Vagina (tissue), 2 donors: ENCODE results near the gene CARD11. TPM values are rescaled to one million over a fixed set of nuclear protein-coding genes. Genes with fewer than 3 reads are reported as not detected.

ENCODE experiments used
- DNase-seq, 2 donors: peaks; one replicate each; pipeline ENCODE4 v3.0.0-alpha.2; 2017; ENCODE audit errors: extremely low spot score in 2 of 2
- H3K27ac ChIP-seq: fragments of 200-600 bp; sonication (generic); one replicate; pipeline ENCODE4 v1.5.1; 2019
- H3K27me3 ChIP-seq: fragments of 200-600 bp; sonication (generic); one replicate; pipeline ENCODE4 v1.5.1; 2019
- H3K36me3 ChIP-seq, 2 donors: fragments of 200-600 bp; sonication (generic); one replicate each; pipeline ENCODE4 v1.5.1; 2017 to 2019
- H3K4me1 ChIP-seq: fragments of 200-600 bp; sonication (generic); one replicate; pipeline ENCODE4 v1.5.1; 2019
- H3K4me3 ChIP-seq, 2 donors: fragments of 200-600 bp; sonication (generic); 1 replicate in 1 of 2; 2 replicates in 1 of 2; pipeline ENCODE4 v1.5.1; 2016 to 2019
- H3K9me3 ChIP-seq: fragments of 200-600 bp; sonication (generic); one replicate; pipeline ENCODE4 v1.5.1; 2019
- CTCF ChIP-seq, 3 experiments: fragments of 450-650 bp in 2 of 3; fragments of 200-600 bp in 1 of 3; sonication (generic) in 1 of 3; IDR thresholded peaks; one replicate each; pipeline ENCODE4 v1.5.1; 2017 to 2019; ENCODE audit warnings: antibody characterized with exemption in 3 of 3, mild to moderate bottlenecking in 2 of 3, moderate library complexity in 2 of 3
- POLR2A ChIP-seq, 2 donors: fragments of 450-650 bp; IDR thresholded peaks; one replicate each; pipeline ENCODE4 v1.6.1; 2017; ENCODE audit warnings: antibody characterized with exemption in 2 of 2, mild to moderate bottlenecking in 2 of 2, moderate library complexity in 2 of 2
- POLR2AphosphoS5 ChIP-seq, 2 donors: sonication (generic); formaldehyde crosslinking; IDR thresholded peaks; one replicate each; pipeline ENCODE4 v1.9.0; 2017; ENCODE audit warnings: antibody characterized with exemption in 2 of 2, mild to moderate bottlenecking in 2 of 2, low read depth in 1 of 2; ENCODE audit not compliant: insufficient read depth in 1 of 2
- intact Hi-C: fragments of 100-400 bp; cut with DNase I; formaldehyde crosslinking; loops from one replicate; pipeline ENCODE4 v1.15.1; 2023
- total RNA-seq: library from RNA; depleted of rRNA; stranded (reverse); fragments of >200 nt; gene quantifications from one replicate; pipeline ENCODE4 v1.2.3, GENCODE V29; 2016

The CARD11 gene
- total RNA-seq, 1 donor from 2014 or later: 2.9 TPM

DNA sequence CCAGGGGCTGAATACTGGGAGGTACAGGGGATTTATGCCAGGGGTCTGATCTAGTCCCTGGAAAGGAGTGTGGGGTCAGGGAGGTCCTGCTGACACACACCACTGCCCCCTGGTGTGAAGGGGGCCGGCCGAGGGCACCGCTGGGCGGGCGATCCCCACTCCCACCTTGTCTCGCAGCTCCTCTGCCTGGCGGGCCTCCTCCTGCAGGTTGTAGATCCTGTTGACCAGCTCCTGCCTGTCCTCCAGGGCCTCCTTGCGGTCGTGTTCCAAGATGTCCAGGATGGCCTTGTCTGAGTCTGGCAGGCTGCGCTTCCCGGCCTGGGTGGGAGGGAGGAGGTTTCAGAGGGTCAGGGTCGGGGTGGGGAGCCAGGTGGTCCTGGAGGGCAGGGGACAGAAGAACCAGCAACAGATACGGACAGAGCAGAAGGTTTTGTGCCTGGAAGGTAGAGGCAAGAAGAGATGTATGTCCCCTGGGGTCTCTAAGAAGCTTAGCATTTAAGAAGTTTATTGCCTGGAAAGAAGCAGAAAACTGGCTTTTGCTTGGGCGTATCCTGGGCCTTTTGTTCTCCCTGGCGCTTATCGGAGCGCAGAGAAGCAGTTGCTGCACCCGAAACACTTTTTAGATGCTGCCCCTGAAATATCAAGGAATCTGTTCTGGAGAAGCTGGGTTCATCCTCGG, 105.0 kb downstream of the CARD11 start:
- TF ChIP-seq CTCF (IDR thresholded peaks at IDR 0.05) (no peak), POLR2A (IDR thresholded peaks at IDR 0.05) (no peak), POLR2AphosphoS5 (IDR thresholded peaks at IDR 0.05; ENCODE audit: insufficient read depth in 1 of 2, low read depth in 1 of 2) (no peak)
- H3K27ac ChIP-seq: no peak overlapping the region
- H3K27me3 ChIP-seq: no peaks in the 10 kb centered on the region
- no peaks in the 10 kb centered on the region for H3K36me3 ChIP-seq
- no peak overlapping the region for H3K4me3 ChIP-seq
- DNase-seq: peak in 1 of 2 donors; percentile 93
- no peaks in the 10 kb centered on the region for H3K9me3 ChIP-seq
- intact Hi-C loops: no loop called here
- H3K4me1 ChIP-seq: no peaks in the 10 kb centered on the region

DNA sequence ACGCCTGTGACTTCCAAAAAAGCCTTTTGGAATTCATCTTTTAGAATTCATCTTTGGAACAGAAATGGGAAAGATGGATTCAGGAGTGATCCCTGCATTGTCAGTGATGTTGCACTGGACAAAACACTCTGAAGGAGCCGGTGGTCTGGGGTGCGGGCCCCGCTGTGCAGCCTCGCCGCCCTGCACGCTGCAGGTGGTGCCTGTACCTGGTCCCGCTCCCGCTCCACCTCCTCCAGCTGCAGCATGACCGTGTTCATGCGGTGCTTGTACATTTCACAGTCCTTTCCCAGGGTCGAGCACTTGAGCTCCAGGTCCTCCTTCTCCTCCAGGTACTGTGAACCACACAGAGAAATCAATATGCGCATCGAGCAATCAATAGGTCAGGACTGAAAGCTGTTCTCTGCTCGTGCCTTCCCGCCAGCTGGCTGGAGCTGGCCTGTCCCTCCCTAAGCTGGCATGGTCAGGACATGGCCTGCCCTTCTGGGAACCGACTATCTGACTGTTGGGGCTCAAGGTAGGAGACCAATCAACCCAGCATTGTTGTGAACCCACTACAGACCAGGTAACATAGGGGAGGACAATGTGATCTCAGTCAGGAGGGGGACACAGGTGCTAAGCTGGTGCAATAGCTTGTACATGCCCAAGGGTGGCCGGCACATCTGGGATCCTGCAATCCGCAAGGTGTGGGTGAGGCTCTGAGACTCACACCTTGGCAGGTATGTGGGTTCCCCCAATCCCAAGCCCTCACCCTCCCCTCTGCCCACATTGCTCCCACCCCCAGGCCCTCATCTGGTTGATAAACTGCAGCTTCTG, 105.8 kb downstream of the CARD11 start:
- Histone ChIP-seq H3K27ac (no peak overlapping the region), H3K4me3 (no peak overlapping the region), H3K36me3 (no peaks in the 10 kb centered on the region), H3K4me1 (no peaks in the 10 kb centered on the region), H3K27me3 (no peaks in the 10 kb centered on the region), H3K9me3 (no peaks in the 10 kb centered on the region)
- intact Hi-C loops: no loop called here
- DNase-seq: no peak
- TF ChIP-seq POLR2A (IDR thresholded peaks at IDR 0.05) (no peak), POLR2AphosphoS5 (IDR thresholded peaks at IDR 0.05; ENCODE audit: insufficient read depth in 1 of 2, low read depth in 1 of 2) (no peak), CTCF (IDR thresholded peaks at IDR 0.05) (no peak)

DNA sequence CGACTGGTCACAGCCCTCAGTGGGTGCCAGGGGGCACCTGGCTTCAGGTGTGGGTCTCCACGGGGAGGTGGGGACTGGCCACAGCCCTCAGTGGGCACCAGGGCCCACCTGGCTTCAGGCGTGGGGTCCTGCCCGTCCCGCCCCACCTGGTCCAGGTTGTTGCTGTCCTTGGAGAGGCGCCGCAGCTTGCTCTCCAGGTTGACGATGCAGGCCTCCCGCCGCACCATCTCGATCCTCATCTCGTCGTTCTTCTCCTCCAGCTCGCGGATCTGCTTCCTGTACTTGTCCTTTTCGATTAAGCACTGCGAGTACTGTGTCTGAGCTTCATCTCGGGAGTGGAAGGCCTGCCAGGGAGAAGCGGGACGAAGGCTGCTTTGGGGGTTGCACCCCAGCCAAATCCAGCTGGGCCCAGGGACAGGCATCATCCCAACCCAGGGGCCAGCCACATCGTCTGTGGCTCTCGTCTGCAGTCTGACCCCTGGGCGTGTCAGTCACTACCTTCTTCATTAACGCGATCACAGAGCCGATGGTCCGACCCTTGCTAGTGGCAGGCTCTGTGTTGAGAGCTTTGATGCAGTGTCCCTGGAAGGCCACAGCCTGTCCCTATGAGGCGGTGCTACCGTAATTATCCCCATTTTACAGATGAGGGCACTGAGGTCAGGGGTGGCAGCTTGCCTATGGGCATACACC, 106.6 kb downstream of the CARD11 start:
- Histone ChIP-seq H3K36me3 (no peaks in the 10 kb centered on the region), H3K9me3 (no peaks in the 10 kb centered on the region), H3K27me3 (no peaks in the 10 kb centered on the region), H3K4me3 (no peak overlapping the region), H3K27ac (no peak overlapping the region), H3K4me1 (no peaks in the 10 kb centered on the region)
- TF ChIP-seq CTCF (IDR thresholded peaks at IDR 0.05) (no peak), POLR2A (IDR thresholded peaks at IDR 0.05) (no peak), POLR2AphosphoS5 (IDR thresholded peaks at IDR 0.05; ENCODE audit: insufficient read depth in 1 of 2, low read depth in 1 of 2) (no peak)
- DNase-seq: no peak
- intact Hi-C loops: no loop called here

GRCh38 chr7:2936301-2936700, 107.4 kb downstream of the CARD11 start:
- TF ChIP-seq POLR2AphosphoS5 (IDR thresholded peaks at IDR 0.05; ENCODE audit: insufficient read depth in 1 of 2, low read depth in 1 of 2) (no peak), POLR2A (IDR thresholded peaks at IDR 0.05) (no peak), CTCF (IDR thresholded peaks at IDR 0.05) (no peak)
- Histone ChIP-seq H3K9me3 (no peaks in the 10 kb centered on the region), H3K27me3 (no peaks in the 10 kb centered on the region), H3K27ac (no peak overlapping the region), H3K4me3 (no peak overlapping the region), H3K4me1 (no peaks in the 10 kb centered on the region), H3K36me3 (no peaks in the 10 kb centered on the region)
- DNase-seq: no peak
- intact Hi-C loops: no loop called here
